EH (cell line): Measurements from ENCODE around the gene HNF4A.
A peak's percentile ranks its signal among the peaks of the same experiment; 100 is the strongest.

ENCODE experiments used
- DNase-seq: peaks from one replicate; pipeline ENCODE4 v3.0.0-alpha.2; 2015; ENCODE audit warnings: low read depth

Gene HNF4A

DNA sequence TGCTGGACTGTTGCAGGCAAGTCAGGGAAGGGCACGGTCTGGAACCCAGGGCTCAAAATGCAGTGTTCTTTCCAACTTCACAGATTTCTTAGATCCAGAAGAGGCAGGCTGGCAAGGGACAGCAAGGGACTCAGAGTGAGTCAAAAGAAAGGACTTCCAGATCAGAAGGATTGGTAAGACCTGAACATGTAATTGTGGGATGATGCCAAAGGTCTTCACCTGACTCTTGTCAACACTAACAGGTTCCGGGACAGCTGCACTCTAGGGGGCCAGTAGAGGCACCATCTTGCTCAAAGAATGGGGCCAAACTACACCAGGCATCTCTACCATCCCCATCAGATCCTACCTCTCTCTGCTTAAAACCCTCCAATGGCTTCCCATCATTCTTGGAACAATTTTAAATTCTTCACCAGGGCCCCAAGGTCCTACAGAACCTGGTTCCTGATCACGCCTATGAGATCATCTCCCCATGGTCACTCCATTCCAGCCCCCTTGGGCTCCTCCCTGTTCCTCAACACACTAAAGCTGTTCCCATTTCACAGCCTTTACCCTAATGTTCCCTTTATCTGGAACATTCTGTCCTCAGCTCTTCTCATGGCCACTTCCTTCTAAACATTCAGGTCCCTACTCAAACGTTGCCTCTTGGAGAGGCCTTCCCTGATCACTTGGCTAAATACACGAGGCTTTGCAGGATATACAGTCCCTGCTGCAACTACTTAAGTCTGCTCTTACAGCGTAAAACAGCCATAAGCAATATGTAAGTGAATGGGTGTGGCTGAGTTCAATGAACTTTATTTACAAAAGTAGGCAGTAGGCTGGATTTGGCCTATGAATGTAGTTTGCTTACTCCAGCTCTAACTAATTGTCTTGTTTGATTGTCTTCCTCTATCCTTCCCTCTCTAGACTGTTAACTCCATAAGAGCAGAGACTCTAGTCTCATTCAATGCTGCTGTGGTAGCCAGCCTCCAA, 90.5 kb downstream of the HNF4A start:
- no peak for DNase-seq

GRCh38 chr20:44447827-44448419, 92.4 kb downstream of the HNF4A start:
- no peak for DNase-seq

DNA sequence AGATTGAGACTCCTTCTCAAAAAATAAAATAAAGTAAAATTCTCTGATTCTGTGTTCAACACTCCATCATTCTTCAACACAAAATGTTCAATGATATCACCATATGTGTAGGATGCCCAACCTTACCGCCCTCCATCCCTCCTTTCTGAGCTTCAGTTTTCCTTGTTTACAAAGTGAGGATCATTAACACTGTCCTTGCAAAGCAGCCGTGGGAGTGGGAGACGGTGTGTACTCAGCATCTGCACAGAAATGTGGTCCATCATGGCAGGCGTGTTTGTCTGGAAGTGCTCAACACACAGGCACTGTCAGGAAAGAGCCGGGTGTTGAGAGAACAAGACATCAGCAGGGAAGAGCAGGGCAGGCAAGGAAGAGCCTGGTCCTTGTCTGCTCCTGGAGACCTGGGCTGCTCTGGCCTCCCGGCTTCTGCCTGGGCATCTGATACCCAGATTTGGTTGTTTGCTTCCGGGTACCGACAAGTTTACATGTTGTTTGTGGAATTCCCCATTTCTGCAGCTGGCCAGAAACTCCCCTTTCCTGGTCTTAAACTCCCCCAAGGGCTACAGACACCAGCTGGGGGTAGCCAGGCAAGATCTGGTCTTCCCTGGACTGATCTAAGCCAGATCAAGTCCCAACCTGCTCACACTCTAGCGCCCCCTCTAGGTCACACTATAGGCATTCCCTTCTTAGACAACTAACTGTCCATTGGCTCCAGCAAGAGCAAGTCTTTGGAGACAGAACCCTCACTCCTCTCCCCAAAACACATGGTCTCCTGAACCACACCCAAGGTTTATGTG, 93.5 kb downstream of the HNF4A start:
- peak; percentile 15 for DNase-seq

- no peak for DNase-seq
Observed at GRCh38 chr20:44449864-44450263, 94.4 kb downstream of the HNF4A start.

GRCh38 chr20:44450281-44450889, 94.9 kb downstream of the HNF4A start:
- DNase-seq, result no peak

DNA sequence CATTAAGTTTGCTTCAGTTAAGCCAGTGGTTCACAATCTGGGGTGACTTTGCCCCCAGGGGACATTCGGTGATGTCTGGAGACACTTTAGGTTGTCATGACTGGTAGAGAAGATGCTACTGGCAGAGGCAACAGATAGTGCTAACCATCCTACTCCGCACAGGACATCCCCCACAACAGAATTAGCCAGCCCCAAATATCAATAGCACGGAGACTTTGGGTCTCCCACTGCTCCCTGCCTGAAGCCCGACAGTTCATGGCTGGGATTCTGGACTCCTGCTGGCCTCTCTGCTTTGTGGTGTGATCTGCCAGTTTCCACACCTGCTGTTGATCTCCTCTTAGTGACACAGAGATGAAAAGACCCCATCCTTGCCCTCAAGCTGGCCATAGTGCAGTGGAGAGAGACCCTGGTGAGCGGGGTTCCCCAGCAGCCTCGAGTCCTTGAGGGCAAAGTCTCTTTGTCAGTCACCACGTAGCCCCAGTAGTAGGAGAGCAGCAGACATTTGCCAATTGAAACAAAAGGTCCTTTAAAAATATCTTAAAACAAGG, 95.5 kb downstream of the HNF4A start:
- no peak for DNase-seq

GRCh38 chr20:44454306-44454963, 98.9 kb downstream of the HNF4A start:
- DNase-seq, result no peak

GRCh38 chr20:44455126-44455525, 99.6 kb downstream of the HNF4A start:
- no peak for DNase-seq

GRCh38 chr20:44456611-44457010, 101.1 kb downstream of the HNF4A start:
- no peak for DNase-seq

DNA sequence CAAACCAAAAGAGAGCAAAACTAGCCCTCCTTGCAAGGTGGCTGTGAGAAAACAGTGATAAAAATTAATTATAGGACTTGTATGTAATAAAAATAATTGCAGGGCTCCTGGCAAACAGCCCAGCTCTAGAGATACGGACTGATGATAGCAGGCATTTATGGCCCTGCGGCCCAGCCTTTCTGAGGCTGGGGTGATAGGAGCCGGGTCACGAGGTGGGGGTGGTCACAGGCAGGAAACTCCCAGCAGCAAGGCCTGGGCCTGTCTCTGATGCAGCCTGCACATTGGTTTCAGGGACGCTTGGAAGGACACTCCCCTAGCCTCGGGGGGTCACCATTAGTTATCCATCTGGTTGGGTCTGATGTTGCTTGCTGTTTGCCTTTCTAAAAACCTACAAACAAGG, 101.5 kb downstream of the HNF4A start:
- DNase-seq, result no peak

GRCh38 chr20:44459271-44459670, 103.8 kb downstream of the HNF4A start:
- no peak for DNase-seq

DNA sequence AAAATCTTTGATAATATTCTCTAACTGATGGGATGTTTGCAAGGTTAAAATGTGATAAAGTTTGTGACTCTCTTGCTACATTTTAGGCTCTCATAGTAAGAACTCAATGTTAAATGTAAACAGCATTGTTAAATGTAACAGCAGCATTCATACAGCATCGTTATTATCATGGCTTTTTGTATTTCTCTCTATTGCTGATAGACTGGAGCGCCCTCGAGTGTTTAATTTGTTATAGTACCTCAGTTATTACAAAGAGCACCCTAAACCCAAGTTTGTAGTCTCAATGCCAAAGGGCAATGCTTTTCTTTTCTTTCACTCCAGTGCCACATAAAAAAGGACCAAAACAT, 105.3 kb downstream of the HNF4A start:
- peak; percentile 44 for DNase-seq

DNA sequence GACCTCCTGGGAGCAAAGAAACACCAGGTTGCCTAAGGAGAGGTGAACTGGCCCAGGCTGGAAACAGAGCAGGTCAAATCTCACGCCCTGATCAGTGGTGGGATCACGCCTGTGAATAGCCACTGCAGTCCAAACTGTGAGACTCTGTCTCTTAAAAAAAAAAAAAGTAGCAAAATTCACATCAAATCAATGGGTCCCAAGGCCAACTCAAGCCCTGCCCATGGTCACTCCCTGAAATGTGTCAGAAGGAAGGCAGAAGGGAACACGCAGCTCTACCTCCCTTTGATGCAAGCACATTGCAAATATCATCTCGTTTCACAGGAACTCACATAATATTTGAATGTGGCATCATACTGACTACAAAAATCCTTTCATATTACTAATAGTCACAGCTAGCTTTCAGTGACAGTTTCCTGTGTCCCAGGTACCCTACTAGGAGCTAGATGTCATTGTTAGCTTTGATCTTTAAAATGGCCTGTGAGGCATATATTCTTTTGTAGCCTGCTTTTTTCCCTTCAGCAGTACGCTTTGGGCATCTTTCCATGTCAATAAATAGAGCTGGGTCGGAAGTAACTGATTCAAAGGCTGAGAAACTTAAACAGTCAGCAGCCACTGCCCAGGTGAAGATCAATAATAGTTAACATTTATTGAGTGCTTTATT, 105.8 kb downstream of the HNF4A start:
- DNase-seq, result no peak

- no peak for DNase-seq
Observed at GRCh38 chr20:44461803-44462174, 106.3 kb downstream of the HNF4A start.

- DNase-seq, result no peak
Observed at GRCh38 chr20:44463466-44463865, 108.0 kb downstream of the HNF4A start.

- DNase-seq, result no peak
Observed at GRCh38 chr20:44464514-44464913, 109.0 kb downstream of the HNF4A start.

- no peak for DNase-seq
Observed at GRCh38 chr20:44465001-44465560, 109.6 kb downstream of the HNF4A start.

DNA sequence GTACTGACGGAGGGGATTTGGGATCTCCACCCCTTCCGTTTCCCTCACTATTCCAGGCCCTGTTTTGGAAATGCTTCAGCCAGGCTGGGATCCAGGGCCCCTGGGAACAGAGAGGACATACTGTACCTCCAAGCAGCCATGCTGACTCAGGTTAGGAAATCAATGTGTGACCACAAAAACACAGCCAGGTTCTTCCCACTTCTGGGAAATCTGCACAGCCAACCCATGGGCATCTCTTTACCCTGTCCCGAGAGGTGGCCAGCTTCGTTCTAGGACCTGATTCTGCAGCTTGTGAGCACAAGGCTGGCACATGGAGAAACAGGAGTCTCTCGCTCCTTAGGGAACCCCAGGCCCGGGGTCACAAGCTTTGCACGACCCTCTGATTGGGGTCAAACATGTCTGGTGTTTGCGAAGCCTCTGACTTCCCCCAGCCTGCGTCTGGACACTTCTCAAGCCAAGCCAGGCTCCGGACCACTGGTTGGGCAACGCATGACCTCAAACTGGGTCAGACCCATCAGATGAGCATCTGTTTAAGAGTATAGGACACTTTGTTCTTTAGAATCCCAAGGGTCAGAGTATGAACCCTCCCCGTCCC, 111.9 kb downstream of the HNF4A start:
- peak; percentile 18 for DNase-seq

DNA sequence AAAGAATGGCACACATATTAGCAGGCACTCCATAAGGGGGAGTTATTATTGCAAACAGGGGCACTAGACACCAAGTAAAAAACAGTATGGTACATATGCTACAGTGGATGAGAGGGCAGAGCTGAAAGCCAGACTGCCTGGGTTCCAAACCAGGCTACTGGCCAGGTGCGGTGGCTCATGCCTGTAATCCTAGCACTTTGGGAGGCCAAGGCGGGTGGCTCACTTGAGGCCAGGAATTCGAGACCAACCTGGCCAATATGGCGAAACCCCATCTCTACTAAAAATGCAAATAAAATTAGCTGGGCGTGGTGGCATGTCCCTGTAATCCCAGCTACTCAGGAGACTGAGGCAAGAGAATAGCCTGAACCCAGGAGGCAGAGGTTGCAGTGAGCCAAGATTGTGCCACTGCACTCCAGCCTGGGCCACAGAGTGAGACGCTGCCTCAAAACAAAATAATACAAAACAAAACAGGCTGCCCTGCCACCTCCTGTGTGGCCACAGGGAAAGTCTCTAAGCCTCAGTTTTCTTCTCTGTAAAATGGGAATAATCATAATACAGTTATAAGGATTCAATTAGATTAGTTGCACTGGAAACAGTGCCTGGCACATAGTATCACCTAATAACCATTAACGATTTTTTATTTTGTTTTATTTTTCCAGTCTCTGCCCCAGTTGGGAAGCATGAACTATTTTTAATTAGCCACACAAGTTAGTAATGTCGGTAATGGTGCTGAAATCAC, 112.7 kb downstream of the HNF4A start:
- no peak for DNase-seq

GRCh38 chr20:44470327-44470726, 114.8 kb downstream of the HNF4A start:
- no peak for DNase-seq
